Natural killer cell (primary cell): ENCODE data around the gene TRIM54. TPM values are rescaled to one million over a fixed set of nuclear protein-coding genes. Genes with fewer than 3 reads are reported as not detected.

Source experiments
- ATAC-seq, 3 donors: fragments of 150-1000 bp in 2 of 3; fragments of 200-7000 bp in 1 of 3; cut with Tn5 transposase; 1 replicate in 1 of 3; 2 replicates in 2 of 3; pipeline ENCODE4 v1.10.0; 2021; ENCODE audit warnings: mild to moderate bottlenecking in 2 of 3, moderate library complexity in 2 of 3
- DNase-seq, 2 donors: peaks; one replicate each; pipeline versions ENCODE4 v3.0.0 to v3.0.0-alpha.2; 2013 to 2021; ENCODE audit warnings: mixed read lengths in 1 of 2
- H3K27ac ChIP-seq: one replicate; pipeline ENCODE4 v1.5.1; 2013; ENCODE audit warnings: mild to moderate bottlenecking, low read length
- H3K27me3 ChIP-seq: one replicate; pipeline ENCODE4 v1.6.1; 2013; ENCODE audit warnings: low read length; ENCODE audit not compliant: control insufficient read depth, insufficient read depth
- H3K36me3 ChIP-seq: one replicate; pipeline ENCODE4 v1.6.1; 2013; ENCODE audit warnings: low read length; ENCODE audit not compliant: control insufficient read depth, insufficient read depth
- H3K4me1 ChIP-seq: one replicate; pipeline ENCODE4 v1.6.1; 2013; ENCODE audit warnings: low read length; ENCODE audit not compliant: control insufficient read depth, insufficient read depth
- H3K4me3 ChIP-seq: one replicate; pipeline ENCODE4 v1.5.1; 2013; ENCODE audit warnings: low read length
- H3K9me3 ChIP-seq: one replicate; pipeline ENCODE4 v1.6.1; 2013; ENCODE audit warnings: low read length; ENCODE audit not compliant: control insufficient read depth, insufficient read depth
- H3K27ac Mint-ChIP-seq, 2 donors: one replicate each; pipeline ENCODE4 v1.8.0; 2022; ENCODE audit warnings: mild to moderate bottlenecking in 2 of 2, mixed read lengths in 2 of 2, moderate library complexity in 1 of 2
- H3K27me3 Mint-ChIP-seq, 2 donors: one replicate each; pipeline ENCODE4 v1.8.0; 2022; ENCODE audit warnings: low read depth in 2 of 2, mixed read lengths in 2 of 2
- H3K36me3 Mint-ChIP-seq: one replicate; pipeline ENCODE4 v1.8.0; 2022; ENCODE audit warnings: mixed read lengths
- H3K4me1 Mint-ChIP-seq, 2 donors: one replicate each; pipeline ENCODE4 v1.8.0; 2022; ENCODE audit warnings: mixed read lengths in 2 of 2
- H3K4me3 Mint-ChIP-seq: one replicate; pipeline ENCODE4 v1.8.0; 2022; ENCODE audit warnings: mild to moderate bottlenecking, moderate library complexity, mixed read lengths
- H3K9me3 Mint-ChIP-seq, 2 donors: one replicate each; pipeline ENCODE4 v1.8.0; 2022; ENCODE audit warnings: mixed read lengths in 2 of 2
- WGBS: methylation state at CpG from one replicate; pipeline ENCODE4 v1.1.7; 2013; ENCODE audit warnings: missing lambda C conversion rate; ENCODE audit not compliant: insufficient coverage; 5-methylcytosine and 5-hydroxymethylcytosine counted together
- intact Hi-C: fragments of 100-400 bp; cut with micrococcal nuclease; formaldehyde crosslinking; loops from one replicate; pipeline ENCODE4 v1.14.2; 2022
- total RNA-seq, 4 donors: library from RNA; stranded (reverse); fragments of 120-200 nt in 1 of 4; gene quantifications; one replicate each; pipeline versions ENCODE4 v1.2.3 to v1.2.4, GENCODE V29; 2013 to 2022
- TF ChIP-seq, protein P1 (sequence below): fragments of 200-600 bp; IDR thresholded peaks from one replicate; pipeline ENCODE4 v1.8.0; 2022; ENCODE audit warnings: antibody characterized with exemption

TRIM54 gene
- total RNA-seq, 3 donors from 2014 or later (not counting 1 experiment from before 2014, with no cell fraction given) = 0.18 to 0.21 TPM; not detected in 1

DNA sequence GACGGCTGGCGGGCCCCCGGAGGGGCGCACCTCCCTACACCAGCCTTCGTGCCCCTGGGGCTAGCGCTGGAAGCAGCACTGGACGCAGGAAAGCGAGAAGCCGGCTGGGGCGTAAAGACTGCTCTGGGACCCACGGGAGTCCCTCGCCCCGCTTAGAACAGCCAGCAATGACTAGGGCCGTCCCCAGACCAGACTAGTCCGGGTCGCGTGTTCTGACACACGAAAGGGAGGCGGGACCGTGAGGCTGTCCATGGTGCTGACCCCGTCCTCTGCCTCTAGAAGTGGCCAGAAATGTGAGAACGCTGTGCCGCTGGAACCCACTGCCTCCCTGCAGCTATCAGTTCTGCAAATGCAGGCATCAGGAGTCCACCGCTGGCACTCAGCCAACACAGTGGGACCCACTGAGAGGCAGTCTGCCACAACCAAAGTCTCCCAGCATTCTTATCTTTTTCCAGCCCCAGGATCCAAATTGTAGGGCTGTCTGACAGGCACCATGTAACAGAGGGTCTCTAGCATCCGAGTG is 26.2 kb downstream of the TRIM54 start, which contains the start of gene UCN:
UCN (minus strand) TSS at position 87 of the 523 bp plus-strand sequence. CDS start 550 bp downstream, outside the sequence.
- peaks cover 4% of the 10 kb centered on the region for H3K36me3 ChIP-seq
- Mint-ChIP-seq H3K9me3 (no peaks in the 10 kb centered on the region), H3K4me1 (peaks cover 0 to 12% of the 10 kb centered on the region in 2 donors), H3K27me3 (peaks cover 5 to 6% of the 10 kb centered on the region in 2 donors), H3K27ac (no peak within 1 kb of the TSS), H3K4me3 (peak within 1 kb of the TSS; percentile 63), H3K36me3 (no peaks in the 10 kb centered on the region)
- H3K4me1 ChIP-seq = peaks cover 17% of the 10 kb centered on the region
- WGBS = 97% methylated on average over 25 of the region's 25 CpGs
- H3K4me3 ChIP-seq = no peak within 1 kb of the TSS
- H3K27me3 ChIP-seq = peaks cover 11% of the 10 kb centered on the region
- TF ChIP-seq, protein P1, sequence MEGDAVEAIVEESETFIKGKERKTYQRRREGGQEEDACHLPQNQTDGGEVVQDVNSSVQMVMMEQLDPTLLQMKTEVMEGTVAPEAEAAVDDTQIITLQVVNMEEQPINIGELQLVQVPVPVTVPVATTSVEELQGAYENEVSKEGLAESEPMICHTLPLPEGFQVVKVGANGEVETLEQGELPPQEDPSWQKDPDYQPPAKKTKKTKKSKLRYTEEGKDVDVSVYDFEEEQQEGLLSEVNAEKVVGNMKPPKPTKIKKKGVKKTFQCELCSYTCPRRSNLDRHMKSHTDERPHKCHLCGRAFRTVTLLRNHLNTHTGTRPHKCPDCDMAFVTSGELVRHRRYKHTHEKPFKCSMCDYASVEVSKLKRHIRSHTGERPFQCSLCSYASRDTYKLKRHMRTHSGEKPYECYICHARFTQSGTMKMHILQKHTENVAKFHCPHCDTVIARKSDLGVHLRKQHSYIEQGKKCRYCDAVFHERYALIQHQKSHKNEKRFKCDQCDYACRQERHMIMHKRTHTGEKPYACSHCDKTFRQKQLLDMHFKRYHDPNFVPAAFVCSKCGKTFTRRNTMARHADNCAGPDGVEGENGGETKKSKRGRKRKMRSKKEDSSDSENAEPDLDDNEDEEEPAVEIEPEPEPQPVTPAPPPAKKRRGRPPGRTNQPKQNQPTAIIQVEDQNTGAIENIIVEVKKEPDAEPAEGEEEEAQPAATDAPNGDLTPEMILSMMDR = no peak
- no peak within 1 kb of the TSS for H3K27ac ChIP-seq
- DNase-seq (no peak), ATAC-seq (no peak)
- intact Hi-C loops = no loop called here
- H3K9me3 ChIP-seq = no peaks in the 10 kb centered on the region

DNA sequence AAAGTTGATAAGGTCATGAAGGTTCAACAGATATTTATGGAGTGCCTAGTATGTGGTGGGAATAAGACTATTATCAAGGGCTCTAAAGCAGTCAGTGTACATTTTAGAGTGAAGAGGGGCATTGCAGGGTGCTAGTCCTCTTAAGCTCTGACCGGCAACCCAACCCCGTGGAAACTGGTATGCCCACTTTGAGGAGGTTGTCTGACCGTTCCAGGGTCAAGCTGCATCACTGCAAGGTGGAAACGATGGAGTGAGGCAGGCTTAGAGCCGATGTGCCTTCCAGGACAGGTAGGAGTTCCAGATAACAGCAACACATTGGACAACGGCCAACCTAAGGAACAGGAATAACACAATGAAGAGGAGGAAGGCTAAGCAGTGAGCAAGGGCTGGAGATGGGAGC is 27.4 kb downstream of the TRIM54 start:
- H3K36me3 Mint-ChIP-seq = no peaks in the 10 kb centered on the region
- WGBS = 96% methylated on average over 6 of the region's 6 CpGs
- TF ChIP-seq, protein P1 = no peak
- no peak overlapping the region for H3K4me3 ChIP-seq
- no peaks in the 10 kb centered on the region for H3K9me3 Mint-ChIP-seq
- H3K27me3 ChIP-seq = peaks cover 11% of the 10 kb centered on the region
- no peak overlapping the region for H3K27ac ChIP-seq
- peaks cover 0 to 12% of the 10 kb centered on the region in 2 donors for H3K4me1 Mint-ChIP-seq
- H3K27ac Mint-ChIP-seq = no peak overlapping the region
- ATAC-seq (no peak), DNase-seq (no peak)
- H3K9me3 ChIP-seq = no peaks in the 10 kb centered on the region
- H3K4me3 Mint-ChIP-seq = no peak overlapping the region
- peaks cover 4% of the 10 kb centered on the region for H3K36me3 ChIP-seq
- H3K27me3 Mint-ChIP-seq = peaks cover 5 to 6% of the 10 kb centered on the region in 2 donors
- intact Hi-C loops = no loop called here
- H3K4me1 ChIP-seq = peaks cover 17% of the 10 kb centered on the region

DNA sequence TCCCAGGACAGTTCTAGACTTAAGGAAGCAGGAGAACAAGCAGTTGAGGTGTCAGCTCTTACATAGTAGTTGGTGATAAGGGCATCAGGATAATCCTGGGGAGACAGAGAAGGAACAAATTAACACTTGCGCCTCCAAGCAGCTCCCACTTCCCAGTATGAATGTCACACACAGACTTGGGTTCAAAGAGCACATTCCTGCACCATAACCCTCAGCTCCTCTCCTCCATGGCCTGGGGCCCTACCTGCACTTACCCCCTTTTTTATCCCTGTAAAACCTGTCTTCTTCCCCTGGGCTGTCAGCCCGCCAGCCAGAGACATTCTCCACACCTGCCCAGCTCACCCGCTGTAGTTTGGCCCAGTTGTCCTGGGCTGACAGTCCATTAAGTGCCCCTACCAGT is 29.9 kb downstream of the TRIM54 start:
- 100% methylated on average over 3 of the region's 3 CpGs for WGBS
- Mint-ChIP-seq H3K36me3 (no peaks in the 10 kb centered on the region), H3K4me3 (no peak overlapping the region), H3K27me3 (no peaks in the 10 kb centered on the region), H3K9me3 (no peaks in the 10 kb centered on the region), H3K27ac (no peak overlapping the region), H3K4me1 (peaks cover 0 to 6% of the 10 kb centered on the region in 2 donors)
- Histone ChIP-seq H3K27me3 (peaks cover 2% of the 10 kb centered on the region), H3K27ac (no peak overlapping the region), H3K36me3 (peaks cover 4% of the 10 kb centered on the region), H3K9me3 (no peaks in the 10 kb centered on the region), H3K4me3 (no peak overlapping the region), H3K4me1 (peaks cover 3% of the 10 kb centered on the region)
- TF ChIP-seq, protein P1 = no peak
- ATAC-seq = no peak
- no peak for DNase-seq
- intact Hi-C loops = no loop called here
